OCI-LY7 (cell line): Measurements from ENCODE around the gene RASGRP3.

Experiments used
- EZH2phosphoT487 ChIP-seq: fragments of 200-600 bp; sonication (generic); IDR thresholded peaks from 2 replicates; pipeline ENCODE4 v1.6.1; 2018; ENCODE audit warnings: low read depth, borderline replicate concordance, mild to moderate bottlenecking, mixed run types, antibody characterized with exemption, low read length, moderate library complexity, mixed read lengths
- TF ChIP-seq, protein P1 (sequence below): fragments of 200-600 bp; sonication (generic); conservative IDR thresholded peaks from 2 replicates; pipeline ENCODE4 v1.5.1; 2014; ENCODE audit warnings: mild to moderate bottlenecking, antibody characterized with exemption, low read length, moderate library complexity, mixed read lengths

- TF ChIP-seq, protein P1, sequence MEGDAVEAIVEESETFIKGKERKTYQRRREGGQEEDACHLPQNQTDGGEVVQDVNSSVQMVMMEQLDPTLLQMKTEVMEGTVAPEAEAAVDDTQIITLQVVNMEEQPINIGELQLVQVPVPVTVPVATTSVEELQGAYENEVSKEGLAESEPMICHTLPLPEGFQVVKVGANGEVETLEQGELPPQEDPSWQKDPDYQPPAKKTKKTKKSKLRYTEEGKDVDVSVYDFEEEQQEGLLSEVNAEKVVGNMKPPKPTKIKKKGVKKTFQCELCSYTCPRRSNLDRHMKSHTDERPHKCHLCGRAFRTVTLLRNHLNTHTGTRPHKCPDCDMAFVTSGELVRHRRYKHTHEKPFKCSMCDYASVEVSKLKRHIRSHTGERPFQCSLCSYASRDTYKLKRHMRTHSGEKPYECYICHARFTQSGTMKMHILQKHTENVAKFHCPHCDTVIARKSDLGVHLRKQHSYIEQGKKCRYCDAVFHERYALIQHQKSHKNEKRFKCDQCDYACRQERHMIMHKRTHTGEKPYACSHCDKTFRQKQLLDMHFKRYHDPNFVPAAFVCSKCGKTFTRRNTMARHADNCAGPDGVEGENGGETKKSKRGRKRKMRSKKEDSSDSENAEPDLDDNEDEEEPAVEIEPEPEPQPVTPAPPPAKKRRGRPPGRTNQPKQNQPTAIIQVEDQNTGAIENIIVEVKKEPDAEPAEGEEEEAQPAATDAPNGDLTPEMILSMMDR: no peak
- no peak for TF ChIP-seq EZH2phosphoT487
Observed at GRCh38 chr2:33525666-33526065, 49.2 kb downstream of the RASGRP3 start.
